ENCODE measurements around the gene MSX2.

The MSX2 gene

DNA sequence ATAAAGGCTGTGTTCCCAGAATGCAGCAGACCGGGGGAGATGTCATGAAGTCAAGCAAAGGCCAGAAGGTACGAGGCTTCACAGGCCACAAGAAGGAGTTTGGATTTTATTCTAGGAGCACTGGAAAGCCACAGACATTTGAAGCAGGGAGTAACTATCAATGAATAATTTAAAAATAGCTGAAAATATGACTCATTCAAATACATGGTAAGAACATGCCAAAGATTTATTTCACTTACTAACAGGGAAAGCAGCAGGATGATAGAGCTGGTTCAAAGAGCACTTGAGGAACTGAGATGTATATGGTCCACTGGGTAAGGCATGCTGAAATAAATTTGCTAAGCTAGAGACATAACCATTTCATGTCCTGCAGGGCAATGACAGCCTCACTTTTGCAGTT, 53.2 kb downstream of the MSX2 start:
- no peaks in the 10 kb centered on the region for H3K4me1 ChIP-seq (ENCODE audit: insufficient read depth, insufficient read length)
- no peak for TF ChIP-seq YY1 (IDR thresholded peaks at IDR 0.05; ENCODE audit: insufficient read depth, insufficient read length)
- no peak for TF ChIP-seq ZNF274 (IDR thresholded peaks at IDR 0.05; ENCODE audit: low read depth, low read length)
- TF ChIP-seq SUZ12 (IDR thresholded peaks at IDR 0.05; ENCODE audit: extremely low read depth, insufficient read depth, insufficient read length): no peak
- H3K27me3 ChIP-seq (ENCODE audit: insufficient read depth, insufficient read length): no peaks in the 10 kb centered on the region
- DNase-seq (ENCODE audit: low read depth, low spot score): no peak
- no peak overlapping the region for H3K4me3 ChIP-seq (ENCODE audit: insufficient read length, low read depth)
- H3K9ac ChIP-seq (ENCODE audit: insufficient read length, low read depth): no peak overlapping the region
- H3K36me3 ChIP-seq (ENCODE audit: insufficient read depth, insufficient read length, low read length): no peaks in the 10 kb centered on the region
- H3K9me3 ChIP-seq (ENCODE audit: insufficient read depth, low read length): no peaks in the 10 kb centered on the region
